AG04450 (cell line): ENCODE results near the gene CDC5L. TPM values are rescaled to one million over a fixed set of nuclear protein-coding genes. Genes with fewer than 3 reads are reported as not detected.

Experiments
- CTCF ChIA-PET: fragments of 300-600, 350-600 bp; formaldehyde crosslinking; extraction: SDS; loops from one replicate; lab custom pipeline; 2022; ENCODE audit warnings: antibody characterized with exemption, inconsistent platforms; lab: Charles Lee
- POLR2A ChIA-PET: fragments of 350-600 bp; formaldehyde crosslinking; extraction: SDS; loops from one replicate; lab custom pipeline; 2021; ENCODE audit warnings: antibody characterized with exemption, inconsistent platforms; lab: Yijun Ruan, JAX
- DNase-seq: peaks from one replicate; pipeline ENCODE4 v3.0.0-alpha.2; 2011; ENCODE audit warnings: low read depth, low spot score
- H3K27ac ChIP-seq: one replicate; pipeline ENCODE4 v1.5.1; 2012; ENCODE audit warnings: low read depth, low read length, control low read depth
- H3K27me3 ChIP-seq: one replicate; pipeline ENCODE4 v1.6.0; 2012; ENCODE audit warnings: low read length; ENCODE audit not compliant: control insufficient read depth, insufficient read depth
- H3K4me3 ChIP-seq: 2 replicates; pipeline ENCODE4 v1.5.1; 2011; ENCODE audit warnings: mild to moderate bottlenecking, low read depth, low read length, control low read depth
- H3K9me3 ChIP-seq: 2 replicates; pipeline ENCODE4 v1.5.1; 2012; ENCODE audit warnings: low read length; ENCODE audit not compliant: control insufficient read depth, insufficient read depth
- CTCF ChIP-seq: IDR thresholded peaks from 2 replicates; pipeline ENCODE4 v1.5.1; 2011; ENCODE audit warnings: low read depth, low read length, control low read depth, inconsistent platforms
- polyA plus RNA-seq: library from polyadenylated mRNA; depleted of rRNA; stranded (reverse); fragments of >200 nt; gene quantifications from 2 replicates; pipeline ENCODE4 v1.2.3, GENCODE V29; 2011

CDC5L gene
- polyA plus RNA-seq, 1 experiment, result 22.4 TPM

GRCh38 chr6:44373787-44374186 lies 13.7 kb upstream of the CDC5L start:
- ChIA-PET CTCF (no interaction called here), POLR2A (interaction anchor here (0.6 kb wide), 1 partner anchor 13 kb away, joined by 4 read pairs; no protein-coding TSS in a partner anchor)
- no peak for DNase-seq
- Histone ChIP-seq H3K9me3 (no peaks in the 10 kb centered on the region), H3K27me3 (peaks cover 25% of the 10 kb centered on the region), H3K4me3 (no peak overlapping the region), H3K27ac (no peak overlapping the region)
- no peak for TF ChIP-seq CTCF

- Histone ChIP-seq H3K27me3 (peaks cover 22% of the 10 kb centered on the region), H3K9me3 (no peaks in the 10 kb centered on the region), H3K27ac (no peak overlapping the region), H3K4me3 (no peak overlapping the region)
- POLR2A ChIA-PET, result no interaction called here
- no peak for DNase-seq
- CTCF ChIA-PET, result no interaction called here
- no peak for TF ChIP-seq CTCF
Observed at GRCh38 chr6:44375071-44375470, 12.4 kb upstream of the CDC5L start.

GRCh38 chr6:44377484-44377883 lies 10.0 kb upstream of the CDC5L start:
- ChIA-PET POLR2A (no interaction called here), CTCF (no interaction called here)
- Histone ChIP-seq H3K9me3 (no peaks in the 10 kb centered on the region), H3K27me3 (peaks cover 24% of the 10 kb centered on the region), H3K4me3 (no peak overlapping the region), H3K27ac (no peak overlapping the region)
- TF ChIP-seq CTCF, result no peak
- no peak for DNase-seq

GRCh38 chr6:44377971-44378370 lies 9.5 kb upstream of the CDC5L start:
- no peaks in the 10 kb centered on the region for H3K9me3 ChIP-seq
- TF ChIP-seq CTCF, result no peak
- no peak for DNase-seq
- H3K4me3 ChIP-seq, result no peak overlapping the region
- ChIA-PET POLR2A (no interaction called here), CTCF (no interaction called here)
- H3K27me3 ChIP-seq, result peaks cover 22% of the 10 kb centered on the region
- no peak overlapping the region for H3K27ac ChIP-seq

- Histone ChIP-seq H3K9me3 (no peaks in the 10 kb centered on the region), H3K27ac (no peak overlapping the region), H3K4me3 (no peak overlapping the region), H3K27me3 (peaks cover 15% of the 10 kb centered on the region)
- POLR2A ChIA-PET, result interaction anchor here (0.6 kb wide), 1 partner anchor 11 kb away, joined by 3 read pairs; no protein-coding TSS in a partner anchor
- CTCF ChIA-PET, result no interaction called here
- no peak for DNase-seq
- no peak for TF ChIP-seq CTCF
Observed at GRCh38 chr6:44381739-44382138, 5.8 kb upstream of the CDC5L start.
